Activated naive CD8-positive, alpha-beta T cell (primary cell): ENCODE results near the gene GPC1.

ENCODE experiments used
- H3K27ac Mint-ChIP-seq: one replicate; pipeline ENCODE4 v1.8.0; 2021; ENCODE audit warnings: mixed read lengths
- H3K27me3 Mint-ChIP-seq: one replicate; pipeline ENCODE4 v1.8.0; 2021; ENCODE audit warnings: mixed read lengths
- H3K36me3 Mint-ChIP-seq: one replicate; pipeline ENCODE4 v1.8.0; 2021; ENCODE audit warnings: mixed read lengths
- H3K4me1 Mint-ChIP-seq: one replicate; pipeline ENCODE4 v1.8.0; 2021; ENCODE audit warnings: low read depth, mixed read lengths
- H3K4me3 Mint-ChIP-seq: one replicate; pipeline ENCODE4 v1.8.0; 2021; ENCODE audit warnings: mild to moderate bottlenecking, mixed read lengths
- H3K9me3 Mint-ChIP-seq: one replicate; pipeline ENCODE4 v1.8.0; 2021; ENCODE audit warnings: low read depth, mixed read lengths

GPC1 gene

DNA sequence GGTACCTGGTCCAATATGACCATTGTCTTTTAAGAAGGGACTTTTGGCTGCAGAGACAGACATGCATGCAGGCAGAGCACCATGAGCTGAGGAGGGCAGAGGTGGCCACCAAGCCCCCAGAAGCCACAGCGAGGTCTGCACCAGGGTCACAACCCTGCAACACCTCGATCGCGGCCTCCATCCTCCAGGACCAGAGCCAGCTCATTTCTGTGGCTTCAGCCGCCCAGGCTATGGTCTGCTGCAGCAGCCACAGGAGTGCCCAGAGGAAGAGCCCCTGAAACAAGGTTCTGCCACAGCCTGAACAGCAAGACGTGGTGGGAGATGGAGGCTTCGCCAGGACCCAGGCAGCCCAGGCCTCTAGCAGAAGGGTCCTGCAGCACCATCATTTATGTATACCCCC, 68.4 kb downstream of the GPC1 start:
- H3K4me3 Mint-ChIP-seq: no peak overlapping the region
- no peaks in the 10 kb centered on the region for H3K4me1 Mint-ChIP-seq
- H3K36me3 Mint-ChIP-seq: peaks cover 14% of the 10 kb centered on the region
- H3K27me3 Mint-ChIP-seq: no peaks in the 10 kb centered on the region
- H3K9me3 Mint-ChIP-seq: no peaks in the 10 kb centered on the region
- H3K27ac Mint-ChIP-seq: no peak overlapping the region

DNA sequence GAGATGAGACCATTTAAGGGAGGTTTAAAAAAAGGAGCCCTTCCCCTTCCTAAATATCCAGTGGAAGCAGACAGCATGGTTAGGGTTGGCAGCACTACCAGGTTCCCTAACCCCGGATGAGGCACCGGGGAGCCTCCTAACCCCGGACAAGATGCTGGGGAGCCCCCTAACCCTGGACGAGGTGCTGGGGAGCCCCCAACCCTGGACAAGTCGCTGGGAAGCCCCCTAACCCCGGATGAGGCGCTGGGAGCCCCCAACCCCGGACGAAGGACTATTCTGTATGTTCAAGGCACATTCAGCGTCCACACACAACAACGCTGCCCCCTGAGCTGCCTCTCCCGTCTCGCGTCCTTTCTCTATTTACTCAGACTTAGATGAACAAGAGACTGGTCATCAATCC, 70.4 kb downstream of the GPC1 start:
- Mint-ChIP-seq H3K36me3 (peaks cover 17% of the 10 kb centered on the region), H3K4me3 (no peak overlapping the region), H3K27ac (no peak overlapping the region), H3K4me1 (no peaks in the 10 kb centered on the region), H3K27me3 (no peaks in the 10 kb centered on the region), H3K9me3 (no peaks in the 10 kb centered on the region)

DNA sequence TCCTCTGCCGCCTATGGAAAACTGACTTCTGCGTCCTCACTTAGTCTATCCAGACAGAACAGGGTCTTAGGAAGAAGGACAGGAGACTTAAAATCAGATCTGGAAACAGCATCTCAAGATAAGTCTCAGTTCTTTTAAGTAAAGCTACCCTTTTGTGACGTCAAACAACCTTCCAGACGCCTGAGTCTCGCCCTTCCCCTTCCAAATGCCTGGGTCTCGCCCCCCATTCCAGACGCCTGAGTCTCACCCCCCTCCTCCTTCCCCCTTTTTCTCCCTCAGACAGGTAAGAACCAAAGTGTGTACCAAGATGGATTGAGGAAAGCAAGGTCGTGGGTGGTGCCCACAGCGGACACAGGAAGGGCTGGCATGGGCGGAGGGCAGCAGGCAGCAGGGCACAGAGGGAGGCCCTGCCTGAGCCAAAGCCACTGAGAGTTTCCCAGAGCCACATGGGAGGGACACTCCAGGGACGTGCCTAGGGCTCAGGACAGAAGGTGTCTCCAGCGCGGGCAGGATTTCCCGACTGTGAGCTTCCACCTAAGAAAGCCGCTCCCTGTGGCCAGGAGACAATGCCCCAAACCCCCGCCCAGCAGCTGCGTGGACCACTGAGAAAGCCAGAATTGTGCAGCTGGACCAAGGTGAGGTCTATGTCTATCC, 71.1 kb downstream of the GPC1 start:
- Mint-ChIP-seq H3K27me3 (no peaks in the 10 kb centered on the region), H3K27ac (no peak overlapping the region), H3K4me1 (no peaks in the 10 kb centered on the region), H3K36me3 (peaks cover 15% of the 10 kb centered on the region), H3K9me3 (no peaks in the 10 kb centered on the region), H3K4me3 (no peak overlapping the region)

DNA sequence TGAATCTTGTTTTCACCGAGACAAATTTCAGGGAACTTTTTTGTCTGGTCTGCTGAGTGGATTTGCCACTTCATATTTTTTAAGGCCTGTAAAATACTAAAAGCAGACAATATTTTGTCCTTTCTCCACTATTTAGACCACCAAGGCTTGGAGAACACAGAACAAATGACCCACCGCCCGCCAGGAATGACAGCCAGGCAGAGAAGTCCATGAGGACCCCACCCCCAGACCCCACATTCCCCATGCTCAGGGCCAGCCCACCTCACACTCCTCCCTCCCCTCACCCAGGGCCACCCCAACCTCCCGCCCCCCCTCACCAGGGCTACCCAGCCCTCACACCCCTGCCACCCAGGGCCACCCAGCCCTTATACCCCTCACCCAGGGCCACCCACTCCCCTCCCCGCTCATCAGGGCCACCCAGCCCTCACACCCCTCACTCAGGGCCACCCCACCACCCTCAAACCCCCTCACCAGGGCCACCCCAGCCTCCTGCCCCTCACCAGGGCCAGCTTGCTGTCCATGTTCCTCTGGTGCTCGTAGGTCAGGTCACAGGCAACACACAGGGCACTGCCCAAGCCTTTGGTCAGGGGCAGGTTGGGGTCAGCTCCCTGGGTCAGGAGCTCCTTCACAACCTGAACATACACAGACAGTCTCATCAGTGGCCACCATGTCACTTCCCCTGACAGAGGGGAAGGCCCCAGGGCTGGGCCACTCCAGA, 71.8 kb downstream of the GPC1 start:
- H3K4me3 Mint-ChIP-seq: no peak overlapping the region
- H3K27me3 Mint-ChIP-seq: no peaks in the 10 kb centered on the region
- no peaks in the 10 kb centered on the region for H3K9me3 Mint-ChIP-seq
- peaks cover 16% of the 10 kb centered on the region for H3K36me3 Mint-ChIP-seq
- H3K4me1 Mint-ChIP-seq: no peaks in the 10 kb centered on the region
- H3K27ac Mint-ChIP-seq: no peak overlapping the region

DNA sequence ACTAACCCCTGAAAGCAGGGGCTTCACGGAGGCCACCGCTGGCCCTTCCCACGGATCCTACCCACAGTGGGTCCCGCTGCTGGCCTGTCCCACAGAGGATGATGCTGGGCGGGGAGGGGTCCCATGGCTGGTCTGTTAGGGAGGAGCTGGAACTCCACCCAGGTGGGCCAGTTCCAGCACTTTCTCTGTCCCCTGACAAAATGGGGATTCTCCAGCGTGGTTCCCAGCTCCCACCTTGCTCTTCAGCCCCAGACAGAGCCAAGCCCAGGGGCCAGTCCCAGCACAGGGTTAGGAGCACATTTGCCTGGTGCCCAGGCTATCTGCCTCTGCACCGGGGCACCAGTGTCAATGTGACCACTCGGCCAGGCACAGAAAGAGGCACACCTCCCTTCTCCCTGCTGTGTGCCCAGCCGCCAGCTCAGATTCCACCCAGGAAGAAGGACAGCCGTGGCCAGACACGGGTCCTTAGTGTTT, 72.4 kb downstream of the GPC1 start:
- Mint-ChIP-seq H3K36me3 (peaks cover 17% of the 10 kb centered on the region), H3K27me3 (no peaks in the 10 kb centered on the region), H3K4me1 (no peaks in the 10 kb centered on the region), H3K4me3 (no peak overlapping the region), H3K9me3 (no peaks in the 10 kb centered on the region), H3K27ac (no peak overlapping the region)

DNA sequence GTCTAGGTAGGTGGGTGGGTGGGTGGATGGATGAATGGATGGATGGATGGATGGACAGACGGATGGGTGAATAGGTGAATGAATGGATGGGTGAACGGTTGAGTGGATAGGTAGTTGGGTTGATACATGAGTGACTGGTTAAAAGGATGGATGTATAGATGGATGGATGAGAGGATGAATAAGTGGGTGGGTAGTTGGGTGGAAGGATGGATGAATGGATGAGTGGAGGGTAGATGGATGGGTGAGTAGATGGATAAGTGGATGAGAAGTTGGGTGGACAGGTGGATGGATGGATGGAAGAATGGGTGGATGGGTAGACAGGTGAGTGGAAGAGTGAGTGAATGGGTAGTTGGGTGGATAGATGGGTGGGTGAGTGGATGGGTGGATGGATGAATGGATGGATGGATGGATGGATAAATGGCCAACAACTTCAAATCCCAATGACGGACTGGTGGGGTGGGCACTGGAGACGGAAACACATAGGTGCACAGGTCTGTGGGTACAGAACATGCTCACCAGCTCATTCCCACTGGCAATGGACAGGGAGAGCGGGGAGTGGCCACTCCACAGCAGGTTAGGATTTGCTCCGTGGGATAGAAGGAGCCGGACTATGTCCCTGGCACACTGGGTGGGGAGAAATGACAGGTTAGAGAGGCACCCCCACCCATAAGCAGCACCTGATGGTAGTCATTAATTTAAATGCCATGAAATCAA, 73.5 kb downstream of the GPC1 start:
- Mint-ChIP-seq H3K4me3 (no peak overlapping the region), H3K36me3 (peaks cover 18% of the 10 kb centered on the region), H3K27me3 (no peaks in the 10 kb centered on the region), H3K27ac (no peak overlapping the region), H3K4me1 (peaks cover 6% of the 10 kb centered on the region), H3K9me3 (no peaks in the 10 kb centered on the region)

DNA sequence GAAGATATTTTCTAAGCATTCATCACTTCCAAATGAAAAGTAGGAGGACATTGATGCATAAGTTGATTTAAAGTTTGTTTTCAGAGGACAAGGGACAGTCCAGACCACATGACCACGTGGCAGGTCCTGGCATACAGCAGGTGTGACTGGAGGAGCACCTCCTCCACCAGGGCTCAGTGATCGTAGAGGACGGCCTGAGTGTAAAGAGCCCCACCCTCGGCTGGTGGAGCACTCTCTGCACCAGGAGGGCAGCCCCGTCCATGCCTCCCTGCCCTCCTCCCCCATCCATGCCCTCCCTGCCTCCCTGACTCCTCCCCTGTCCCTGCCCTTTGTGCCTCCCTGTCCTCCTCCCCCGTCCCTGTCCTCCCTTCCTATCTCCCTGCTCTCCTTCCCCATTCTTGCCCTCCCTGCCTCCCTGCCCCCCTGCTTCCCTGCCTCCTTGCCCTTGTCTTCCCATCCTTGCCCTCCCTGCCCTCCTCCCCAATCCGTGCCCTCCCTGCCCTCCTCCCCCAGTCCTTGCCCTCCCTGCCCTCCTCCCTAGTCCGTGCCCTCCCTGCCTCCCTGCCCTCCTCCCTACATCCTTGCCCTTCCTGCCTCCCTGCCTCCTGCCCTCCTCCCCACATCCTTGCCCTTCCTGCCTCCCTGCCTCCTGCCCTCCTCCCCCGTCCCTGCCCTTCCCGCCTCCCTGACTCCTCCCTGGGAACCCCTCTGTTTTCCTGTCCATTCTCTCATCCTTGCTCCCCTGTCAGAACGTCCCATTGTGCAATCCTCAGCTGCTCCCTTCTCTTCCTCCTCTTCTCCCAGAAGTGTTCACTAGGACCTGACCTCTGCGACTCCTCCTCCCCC, 74.4 kb downstream of the GPC1 start:
- Mint-ChIP-seq H3K36me3 (peaks cover 18% of the 10 kb centered on the region), H3K27ac (no peak overlapping the region), H3K9me3 (no peaks in the 10 kb centered on the region), H3K4me3 (no peak overlapping the region), H3K27me3 (no peaks in the 10 kb centered on the region), H3K4me1 (peaks cover 10% of the 10 kb centered on the region)

DNA sequence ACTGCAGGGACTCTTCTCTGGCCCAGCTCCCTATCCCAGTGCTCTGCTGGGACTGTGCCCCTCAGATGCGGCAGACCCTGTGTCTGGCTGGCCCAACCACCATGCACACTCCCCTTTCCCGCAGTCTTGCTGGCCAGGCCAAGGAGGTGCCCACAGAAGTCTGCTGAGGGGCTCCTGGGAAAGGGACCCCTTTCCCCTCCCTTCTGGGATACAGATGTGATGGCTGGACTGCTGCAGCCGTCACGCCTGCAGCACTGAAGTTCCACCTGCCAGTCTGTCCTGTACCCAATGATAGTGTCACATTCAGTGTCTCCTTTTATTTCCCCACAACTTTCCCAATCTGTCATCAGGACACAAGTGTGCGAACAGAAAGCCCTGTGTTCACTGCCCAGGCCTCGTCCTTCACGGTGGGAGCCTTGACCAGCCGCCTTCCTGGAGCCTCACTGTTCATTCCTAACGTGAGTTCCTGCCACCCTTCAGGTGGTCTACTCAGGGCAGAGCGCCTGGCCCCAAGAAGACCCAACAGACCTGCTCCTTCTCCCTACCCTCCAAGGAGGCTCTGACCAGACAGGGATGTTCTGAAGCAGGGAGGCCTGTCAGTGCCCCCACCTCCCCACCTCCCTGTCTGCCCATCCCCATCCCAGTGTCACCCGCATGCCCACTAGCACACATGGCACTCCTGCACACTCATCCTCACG, 75.2 kb downstream of the GPC1 start:
- no peak overlapping the region for H3K27ac Mint-ChIP-seq
- H3K4me3 Mint-ChIP-seq: no peak overlapping the region
- H3K9me3 Mint-ChIP-seq: no peaks in the 10 kb centered on the region
- no peaks in the 10 kb centered on the region for H3K27me3 Mint-ChIP-seq
- peaks cover 18% of the 10 kb centered on the region for H3K36me3 Mint-ChIP-seq
- peaks cover 10% of the 10 kb centered on the region for H3K4me1 Mint-ChIP-seq

DNA sequence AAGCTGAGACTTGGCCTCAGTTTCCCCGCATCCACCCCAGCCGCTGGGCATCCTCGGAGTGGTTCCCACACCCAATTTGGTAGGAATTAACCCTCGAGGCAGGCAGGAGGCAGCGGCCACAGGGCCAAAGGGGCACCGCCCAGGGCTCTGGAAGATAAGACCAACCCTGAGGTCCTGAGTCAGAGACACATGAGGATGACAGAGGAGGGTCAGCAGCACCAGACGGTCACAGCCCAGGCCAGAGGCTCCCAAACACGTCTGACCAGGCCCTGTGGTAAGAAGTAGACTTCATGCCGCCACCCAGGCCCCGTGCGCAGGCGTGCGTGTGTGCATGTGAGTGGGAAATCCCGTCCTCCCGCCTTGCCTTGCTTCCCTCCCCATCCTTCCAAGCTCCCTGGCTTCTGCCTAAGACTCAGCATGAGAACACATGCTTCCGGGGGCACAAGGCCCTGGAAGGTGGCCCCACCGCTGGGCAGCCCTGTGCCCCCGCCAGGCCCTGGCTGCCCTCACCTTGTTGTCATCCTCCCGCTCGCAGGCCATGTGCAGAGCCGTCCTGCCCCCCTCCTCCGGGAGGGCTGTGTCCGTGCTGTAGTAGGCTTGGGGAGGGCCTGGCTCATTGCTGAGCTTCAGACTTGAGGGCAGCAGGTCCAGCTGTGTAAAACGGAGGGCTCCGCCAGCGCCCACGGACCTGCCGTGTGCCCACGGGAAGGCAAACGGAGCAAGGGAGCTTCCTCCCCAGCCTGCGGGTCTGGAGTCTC, 76.1 kb downstream of the GPC1 start:
- Mint-ChIP-seq H3K9me3 (no peaks in the 10 kb centered on the region), H3K4me3 (no peak overlapping the region), H3K27me3 (no peaks in the 10 kb centered on the region), H3K27ac (no peak overlapping the region), H3K36me3 (peaks cover 18% of the 10 kb centered on the region), H3K4me1 (peaks cover 10% of the 10 kb centered on the region)

DNA sequence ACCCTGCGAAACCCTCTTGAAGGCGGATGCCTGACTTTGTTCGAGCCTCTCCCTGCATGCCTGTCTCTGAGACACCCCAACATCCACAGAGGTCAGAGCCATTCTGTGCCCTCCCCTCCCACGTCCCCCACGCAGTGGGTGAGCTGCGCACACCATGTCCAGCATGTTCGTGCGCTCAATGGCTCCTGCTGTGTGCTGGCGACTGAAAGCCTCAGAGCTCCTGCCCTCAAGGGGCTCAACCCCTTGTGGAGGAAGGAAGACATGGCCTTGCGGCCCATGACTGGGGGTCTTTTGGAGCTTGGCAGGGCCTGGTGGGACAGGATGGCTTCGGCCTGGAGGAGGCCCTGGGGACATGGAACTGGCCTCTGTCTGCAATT, 76.6 kb downstream of the GPC1 start:
- peaks cover 18% of the 10 kb centered on the region for H3K36me3 Mint-ChIP-seq
- H3K9me3 Mint-ChIP-seq: no peaks in the 10 kb centered on the region
- peaks cover 10% of the 10 kb centered on the region for H3K4me1 Mint-ChIP-seq
- no peaks in the 10 kb centered on the region for H3K27me3 Mint-ChIP-seq
- no peak overlapping the region for H3K4me3 Mint-ChIP-seq
- no peak overlapping the region for H3K27ac Mint-ChIP-seq

DNA sequence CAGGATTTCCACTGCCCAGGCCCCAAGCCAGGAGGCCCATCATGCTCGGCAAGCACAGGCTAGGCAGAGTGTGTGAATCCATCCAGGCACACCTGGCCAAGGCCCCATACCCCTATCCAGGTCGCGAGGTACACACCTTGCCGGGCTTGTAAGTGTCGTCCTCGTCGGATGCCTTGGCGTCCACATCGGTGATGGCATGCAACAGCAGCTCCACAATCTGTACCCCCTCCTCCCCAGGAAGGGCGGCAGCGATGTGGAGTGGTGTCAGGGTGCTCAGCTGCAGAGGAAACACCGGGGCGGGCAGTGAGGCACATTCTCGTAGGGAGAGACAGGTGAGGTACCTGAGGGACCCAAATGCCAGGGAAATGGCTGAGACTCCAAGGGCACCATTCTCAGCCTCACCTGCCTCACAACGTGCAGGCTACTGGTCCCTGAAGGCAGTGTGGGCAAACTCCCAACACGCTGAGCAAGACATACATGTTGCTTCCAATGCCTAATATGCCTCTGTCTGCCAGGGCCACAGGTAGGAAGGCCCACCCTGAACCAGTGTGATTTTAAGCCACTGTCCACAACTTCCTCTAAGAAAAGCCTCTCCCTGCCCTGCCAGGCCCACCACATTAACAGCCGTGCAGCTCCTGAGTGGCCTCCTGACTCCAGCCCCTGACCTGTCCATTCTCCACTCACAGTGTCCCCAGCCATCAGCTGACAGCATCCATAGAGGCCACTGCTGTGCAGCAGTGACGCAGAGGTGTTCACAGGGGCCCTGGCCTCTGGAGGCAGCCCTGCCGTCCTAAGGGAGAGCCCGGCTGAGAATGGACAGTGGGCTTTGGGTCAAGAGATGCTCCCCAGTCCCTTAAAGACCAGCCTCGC, 77.4 kb downstream of the GPC1 start:
- Mint-ChIP-seq H3K4me1 (peaks cover 10% of the 10 kb centered on the region), H3K27ac (no peak overlapping the region), H3K4me3 (no peak overlapping the region), H3K36me3 (peaks cover 18% of the 10 kb centered on the region), H3K27me3 (no peaks in the 10 kb centered on the region), H3K9me3 (no peaks in the 10 kb centered on the region)

DNA sequence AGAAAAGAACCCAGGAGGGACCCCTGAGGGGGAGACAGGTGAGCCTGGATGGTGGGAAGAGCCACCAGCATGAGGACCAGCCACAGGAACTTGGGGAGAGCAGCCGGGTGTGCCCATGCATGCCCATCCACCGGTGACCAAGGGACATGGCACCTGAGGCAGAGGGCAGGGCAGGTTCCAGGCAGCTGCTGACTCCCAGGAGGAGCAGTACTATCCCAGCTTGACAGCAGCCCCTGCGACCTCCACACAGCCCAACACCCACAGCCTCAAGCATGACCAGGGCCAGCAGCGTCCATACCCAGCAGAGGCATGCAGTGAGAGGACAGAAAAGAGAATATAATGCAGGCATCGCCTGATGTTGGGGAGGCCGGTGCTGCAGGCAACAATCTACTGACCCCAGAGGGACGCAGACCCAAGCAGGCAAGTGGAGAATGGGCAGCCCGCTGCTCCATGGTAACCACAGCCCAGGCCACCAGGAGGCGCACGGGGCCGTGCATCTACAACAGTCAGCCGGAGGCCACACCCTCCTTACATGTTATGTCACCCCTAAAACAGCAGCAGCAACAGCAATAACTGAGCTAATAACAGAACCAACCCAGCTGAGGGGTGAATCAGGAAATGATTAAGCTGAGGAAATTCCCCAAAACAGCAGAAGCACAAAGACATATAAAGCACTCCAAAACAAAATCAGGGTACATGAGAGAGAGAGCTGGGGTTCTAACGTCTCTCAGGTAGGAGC, 78.3 kb downstream of the GPC1 start:
- Mint-ChIP-seq H3K36me3 (peaks cover 15% of the 10 kb centered on the region), H3K4me3 (peak overlapping the region; percentile 3), H3K27ac (peak overlapping the region; percentile 35)

More for the DNA sequence above, 78.3 kb downstream of the GPC1 start:
- H3K27me3 Mint-ChIP-seq: no peaks in the 10 kb centered on the region
- H3K9me3 Mint-ChIP-seq: no peaks in the 10 kb centered on the region
- peaks cover 10% of the 10 kb centered on the region for H3K4me1 Mint-ChIP-seq
